Epidermal melanocyte (primary cell): Measurements from ENCODE around the gene NKX6-2.

Experiments used
- DNase-seq: peaks from one replicate; pipeline ENCODE4 v3.0.0; 2011; ENCODE audit warnings: low spot score; ENCODE audit not compliant: insufficient read length

Gene NKX6-2

DNA sequence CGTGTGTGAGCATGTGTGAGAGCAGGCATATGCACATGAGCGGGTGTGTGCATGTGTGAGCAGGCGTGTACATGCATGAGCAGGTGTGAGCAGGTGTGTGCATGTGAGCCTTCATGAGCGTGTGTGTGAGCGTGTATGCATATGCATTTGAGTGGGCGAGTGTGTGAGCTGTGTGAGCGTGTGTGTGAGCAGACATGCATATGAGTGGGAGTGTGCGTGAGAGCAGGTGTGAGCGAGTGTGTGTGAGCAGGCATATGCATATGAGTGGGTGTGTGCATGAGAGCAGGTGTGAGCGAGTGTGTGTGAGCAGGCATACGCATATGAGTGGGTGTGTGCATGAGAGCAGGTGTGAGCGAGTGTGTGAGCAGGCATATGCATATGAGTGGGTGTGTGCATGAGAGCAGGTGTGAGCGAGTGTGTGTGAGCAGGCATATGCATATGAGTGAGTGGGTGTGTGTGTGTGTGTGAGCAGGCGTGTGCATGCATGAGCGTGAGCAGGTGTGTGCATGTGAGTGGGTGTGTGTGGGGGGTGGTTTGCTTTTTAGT, 30.7 kb downstream of the NKX6-2 start:
- DNase-seq, result no peak

- no peak for DNase-seq
Measured at GRCh38 chr10:132754071-132754470, 31.9 kb downstream of the NKX6-2 start.

GRCh38 chr10:132753596-132753995, 32.4 kb downstream of the NKX6-2 start:
- no peak for DNase-seq

- DNase-seq, result no peak
Measured at GRCh38 chr10:132752961-132753360, 33.0 kb downstream of the NKX6-2 start.

- no peak for DNase-seq
Measured at GRCh38 chr10:132752378-132752777, 33.6 kb downstream of the NKX6-2 start.

DNA sequence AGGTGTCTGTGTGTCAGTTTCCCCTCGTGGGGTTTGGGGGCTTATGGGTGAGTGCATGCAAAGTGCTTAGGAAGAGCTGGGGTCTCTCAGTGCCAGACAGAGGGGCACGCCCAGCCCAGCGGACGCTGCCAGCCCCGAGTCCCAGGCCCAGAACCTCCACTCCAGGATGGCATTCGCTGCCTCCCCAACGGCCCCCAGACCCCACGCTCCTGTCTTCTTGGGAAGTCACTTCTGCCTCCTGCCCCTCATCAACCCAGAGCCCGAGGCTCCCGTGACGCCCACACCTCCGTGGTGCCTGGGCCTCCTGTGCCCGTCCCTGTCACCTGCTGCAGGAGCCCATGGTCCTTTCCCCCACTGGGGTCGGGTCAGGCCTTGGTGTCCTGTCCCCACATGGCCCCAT, 35.0 kb downstream of the NKX6-2 start:
- no peak for DNase-seq

DNA sequence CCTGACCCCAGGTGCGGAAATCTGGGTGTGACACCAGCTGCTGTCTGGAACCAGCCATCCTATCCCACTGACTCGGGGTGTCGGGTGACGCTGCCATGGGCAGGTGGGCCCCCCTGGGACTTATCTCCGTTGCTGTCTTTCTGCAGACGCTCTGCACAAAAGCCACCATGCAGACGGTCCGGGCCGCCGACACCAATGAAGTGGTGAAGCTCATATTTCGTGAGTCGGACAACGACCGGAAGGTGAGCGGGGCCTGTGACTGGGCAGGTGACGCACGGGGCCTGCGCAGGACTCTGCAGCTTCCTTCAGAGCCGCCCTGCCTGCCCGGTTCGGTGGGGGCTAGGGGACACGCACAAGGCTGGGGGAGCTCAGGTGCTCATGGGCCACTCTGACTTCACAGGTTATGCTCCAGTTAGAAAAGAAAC, 36.6 kb downstream of the NKX6-2 start:
- no peak for DNase-seq

DNA sequence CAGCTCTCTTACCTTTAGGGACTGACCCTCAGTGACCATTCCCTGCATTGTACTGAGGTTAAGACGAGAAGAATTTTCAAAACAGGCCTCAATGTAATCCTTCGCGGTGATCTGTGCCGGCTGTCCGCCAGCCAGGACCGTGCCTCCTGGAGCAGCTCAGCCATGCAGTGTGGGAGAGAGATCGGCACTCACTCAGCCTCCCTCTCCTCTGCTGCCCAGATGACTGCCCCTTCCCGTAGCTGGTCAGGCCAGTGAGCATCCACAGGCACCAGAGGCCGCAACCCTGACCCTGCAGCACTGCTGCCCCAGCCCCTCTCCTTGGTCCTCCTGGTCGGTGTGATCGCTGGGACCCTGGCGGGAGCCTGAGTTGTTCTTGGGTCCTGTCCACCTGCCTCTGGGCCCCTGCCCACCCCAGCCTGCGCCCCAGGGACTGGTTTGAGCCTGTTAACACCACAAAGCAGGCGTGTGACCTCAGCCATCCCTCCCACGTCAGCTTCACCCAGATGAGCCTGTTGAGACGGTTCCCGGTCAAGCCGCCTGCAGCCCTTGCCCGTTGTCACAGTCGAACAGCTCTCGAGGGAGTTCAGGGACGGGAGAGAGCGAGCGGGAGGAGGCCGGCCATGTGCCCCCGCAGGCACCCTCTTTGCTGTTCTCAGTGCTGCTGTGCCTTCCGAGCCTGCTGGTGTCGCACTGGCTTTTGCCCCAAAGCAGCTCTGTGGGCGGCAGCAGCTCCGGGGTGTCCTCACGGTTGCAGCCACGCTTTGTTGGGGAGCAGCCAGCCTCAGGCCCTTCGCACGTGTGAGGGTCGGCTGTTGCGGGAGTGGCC, 37.2 kb downstream of the NKX6-2 start:
- no peak for DNase-seq

GRCh38 chr10:132748135-132748534, 37.8 kb downstream of the NKX6-2 start:
- no peak for DNase-seq

DNA sequence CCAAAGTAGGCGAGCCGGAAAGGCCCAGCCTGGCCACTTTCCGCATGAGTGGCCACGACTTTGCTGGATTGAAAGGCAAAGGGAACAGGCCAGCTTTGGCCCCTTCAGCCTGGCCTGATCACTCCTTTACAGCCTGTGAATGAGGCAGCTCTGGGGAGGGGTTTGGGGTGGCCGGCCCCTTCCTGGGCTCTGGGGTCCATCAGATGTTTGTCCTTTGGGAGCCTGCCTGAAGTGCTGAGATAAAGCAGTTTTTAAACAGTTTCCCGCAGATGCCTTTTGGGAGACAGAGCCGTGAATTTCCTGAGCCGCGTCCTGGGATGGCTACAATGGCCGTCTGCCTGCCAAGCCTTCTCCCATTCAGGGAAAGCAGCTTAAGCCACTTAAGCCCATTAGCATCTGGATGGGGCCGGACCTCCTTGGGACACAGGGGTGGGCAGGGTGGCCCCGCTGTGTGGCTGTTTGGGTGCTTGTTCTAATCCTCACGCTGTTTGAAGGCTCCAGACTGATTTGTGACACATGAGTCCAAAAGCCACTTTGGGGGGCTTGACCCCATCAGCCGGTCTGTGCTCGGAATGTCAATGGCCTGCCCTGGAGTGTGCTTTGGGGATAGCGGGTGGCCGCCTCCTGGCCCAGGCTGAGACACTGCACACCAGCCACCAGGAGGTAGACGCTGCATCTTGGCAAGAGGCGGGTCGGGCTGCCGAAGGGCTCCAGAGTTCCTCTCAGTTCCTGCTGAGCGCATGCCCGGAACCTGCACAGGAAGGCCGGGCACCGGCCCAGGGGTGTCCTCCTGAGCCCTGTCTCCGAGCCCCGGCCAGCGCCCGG, 38.9 kb downstream of the NKX6-2 start:
- no peak for DNase-seq

GRCh38 chr10:132746386-132746785, 39.6 kb downstream of the NKX6-2 start:
- no peak for DNase-seq

DNA sequence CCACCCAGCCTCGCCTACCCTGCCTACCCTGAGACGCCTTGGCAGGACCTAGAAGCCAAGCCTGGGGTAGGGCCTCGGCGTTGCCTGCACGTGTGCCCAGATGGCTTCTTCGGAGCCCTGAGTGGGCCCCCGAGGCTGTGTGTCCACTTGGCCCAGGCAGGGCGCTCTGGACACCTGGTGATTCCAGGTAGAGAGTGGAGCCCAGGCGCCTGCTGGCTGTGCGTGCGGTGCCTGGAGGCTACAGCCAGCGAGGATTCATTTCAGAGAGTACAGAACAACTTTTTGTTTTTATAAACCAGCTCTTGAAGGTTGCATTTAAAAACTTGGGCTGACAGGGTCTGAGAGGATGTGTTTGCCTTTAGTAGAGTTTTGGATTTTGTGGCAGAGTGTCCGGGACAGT, 40.0 kb downstream of the NKX6-2 start:
- DNase-seq, result no peak

GRCh38 chr10:132745511-132745910, 40.4 kb downstream of the NKX6-2 start:
- no peak for DNase-seq

DNA sequence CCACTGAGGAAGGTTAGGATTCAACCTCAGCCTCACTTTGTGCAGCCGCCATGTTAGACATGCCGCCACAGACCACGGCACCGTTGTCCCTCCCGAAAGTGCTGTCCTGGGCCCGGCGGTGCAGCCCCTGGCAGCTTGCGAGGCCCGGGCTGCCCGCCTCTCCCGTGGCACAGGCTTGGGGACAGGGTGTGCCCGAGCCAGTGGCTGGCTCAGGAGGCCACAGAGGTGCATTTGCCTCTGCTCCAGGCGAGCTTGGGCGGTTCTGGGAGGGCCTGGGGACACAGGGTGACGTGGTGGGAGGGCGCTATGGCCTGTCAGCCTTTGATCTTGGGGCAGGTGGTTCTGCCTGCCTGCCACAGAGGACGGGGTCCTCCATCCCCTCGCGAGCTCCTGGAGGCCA, 41.1 kb downstream of the NKX6-2 start:
- no peak for DNase-seq

DNA sequence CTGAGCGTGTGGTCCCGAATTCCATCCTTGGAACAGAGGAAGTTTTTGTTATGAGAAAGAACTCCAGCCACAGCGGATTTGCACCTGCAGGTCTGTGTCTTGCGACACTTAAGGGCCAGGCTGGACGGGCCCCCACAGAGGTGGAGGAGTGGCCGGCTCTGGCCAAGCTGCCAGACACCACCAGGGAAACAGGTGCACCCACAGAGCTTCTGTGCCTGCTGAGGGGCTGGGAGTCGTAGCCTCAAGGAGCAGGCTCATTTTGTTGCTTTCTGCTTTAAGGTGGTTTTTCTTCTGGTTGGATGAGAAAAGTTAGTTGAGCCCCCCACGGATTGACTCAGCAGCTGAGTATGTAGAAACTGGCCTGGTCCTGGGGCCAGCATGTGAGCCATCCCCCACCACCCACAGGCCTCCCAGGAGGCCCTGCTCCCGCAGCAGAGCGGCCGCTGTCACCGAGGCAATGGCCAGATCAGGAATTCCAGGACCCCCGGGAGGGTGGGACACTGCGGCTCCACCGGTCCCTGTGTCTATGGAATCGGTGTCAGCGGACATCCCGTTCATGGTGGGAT, 41.9 kb downstream of the NKX6-2 start:
- no peak for DNase-seq

GRCh38 chr10:132743196-132743924, 42.6 kb downstream of the NKX6-2 start:
- peak; percentile 62 for DNase-seq

DNA sequence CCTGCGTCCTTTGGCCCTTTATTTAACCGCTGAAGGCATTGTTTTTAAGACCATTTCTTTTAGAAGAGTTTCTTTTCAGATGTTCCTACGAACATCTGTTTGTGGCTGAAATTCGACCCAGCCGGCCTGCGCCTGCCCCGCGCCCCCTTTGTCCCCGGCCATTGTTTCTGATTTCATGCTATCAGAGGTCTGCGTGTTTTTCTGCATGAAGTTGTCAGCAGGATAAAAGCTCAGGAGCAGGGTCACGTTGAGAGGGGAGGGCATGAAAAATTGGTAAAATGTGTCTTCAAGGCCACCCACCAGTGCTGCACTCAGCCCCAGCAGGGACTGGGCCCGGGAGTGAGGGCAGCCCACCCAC, 43.1 kb downstream of the NKX6-2 start:
- DNase-seq, result no peak

- no peak for DNase-seq
Measured at GRCh38 chr10:132742167-132742836, 43.6 kb downstream of the NKX6-2 start.

DNA sequence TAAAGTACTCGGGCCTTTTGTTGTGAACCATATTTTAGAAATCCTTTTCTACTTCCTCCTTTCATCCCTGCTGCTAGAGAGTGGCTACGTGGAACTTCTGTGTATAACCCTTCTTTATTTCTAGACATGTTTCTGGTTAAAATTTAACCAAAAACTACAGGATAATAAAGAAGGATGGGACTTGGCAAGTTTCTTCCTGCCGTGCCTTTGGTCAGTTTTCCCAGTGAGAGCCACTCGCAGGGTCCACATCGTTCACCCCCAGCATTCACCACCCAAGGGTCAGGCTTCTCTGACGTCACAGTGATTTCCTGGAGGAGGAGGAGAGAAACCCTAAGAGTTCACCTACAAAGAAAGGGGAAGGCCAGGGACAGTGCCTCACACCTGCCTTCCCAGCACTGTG, 45.4 kb downstream of the NKX6-2 start:
- DNase-seq, result no peak

DNA sequence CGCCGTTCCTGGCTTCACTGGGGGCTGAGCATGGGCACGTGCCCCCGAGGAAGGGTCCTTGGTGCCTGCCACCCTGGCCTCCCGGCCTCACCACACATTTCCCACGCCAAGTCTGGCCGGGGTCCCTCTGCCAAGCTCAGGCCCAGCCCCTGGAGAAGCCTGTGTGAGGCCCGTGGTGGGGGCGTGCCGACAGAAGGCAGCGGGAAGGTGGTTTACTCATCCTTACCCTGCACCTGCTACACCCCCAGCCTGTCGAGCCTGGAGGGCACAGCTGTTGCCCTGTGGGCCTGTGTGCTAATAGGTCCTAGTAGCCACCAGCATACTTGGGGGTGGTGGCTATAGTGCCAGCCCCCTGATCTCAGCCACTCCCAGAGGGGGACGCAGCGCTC, 46.7 kb downstream of the NKX6-2 start:
- no peak for DNase-seq
